WTC11 (cell line): ENCODE measurements around the gene DBNL.

Experiments used
- ATF2 ChIP-seq: sonication (generic); formaldehyde crosslinking; IDR thresholded peaks from 2 replicates; pipeline ENCODE4 v1.8.1; 2022; ENCODE audit warnings: low read depth, missing genetic modification reagents, borderline replicate concordance
- CBFB ChIP-seq: sonication (generic); formaldehyde crosslinking; IDR thresholded peaks from 2 replicates; pipeline ENCODE4 v1.8.1; 2022; ENCODE audit warnings: mild to moderate bottlenecking, low read depth, missing genetic modification reagents
- CREB1 ChIP-seq: sonication (generic); formaldehyde crosslinking; IDR thresholded peaks from 2 replicates; pipeline ENCODE4 v1.8.0; 2023; ENCODE audit warnings: mild to moderate bottlenecking, missing genetic modification reagents
- EMX1 ChIP-seq: fragments of 250-450 bp; sonication (Bioruptor Pico); IDR thresholded peaks from 2 replicates; pipeline ENCODE4 v1.8.0; 2021; ENCODE audit warnings: mild to moderate bottlenecking
- FOXP4 ChIP-seq: sonication (generic); formaldehyde crosslinking; IDR thresholded peaks from 2 replicates; pipeline ENCODE4 v1.8.0; 2022; ENCODE audit warnings: mild to moderate bottlenecking, missing genetic modification reagents
- JUN ChIP-seq: sonication (generic); formaldehyde crosslinking; IDR thresholded peaks from 2 replicates; pipeline ENCODE4 v1.8.0; 2023; ENCODE audit warnings: mild to moderate bottlenecking, missing genetic modification reagents
- STAT6 ChIP-seq: sonication (generic); formaldehyde crosslinking; conservative IDR thresholded peaks from 2 replicates; pipeline ENCODE4 v1.8.1; 2023; ENCODE audit warnings: mild to moderate bottlenecking, low read depth, missing genetic modification reagents, moderate library complexity
- ZNF121 ChIP-seq: sonication (generic); formaldehyde crosslinking; IDR thresholded peaks from 2 replicates; pipeline ENCODE4 v1.8.0; 2023; ENCODE audit warnings: missing genetic modification reagents
- ZNF512 ChIP-seq: sonication (generic); formaldehyde crosslinking; IDR thresholded peaks from 2 replicates; pipeline ENCODE4 v1.8.1; 2022; ENCODE audit warnings: missing genetic modification reagents, borderline replicate concordance
- TF ChIP-seq, protein P1 (sequence below): fragments of 200-600 bp; IDR thresholded peaks from 2 replicates; pipeline ENCODE4 v1.8.0; 2022; ENCODE audit warnings: antibody characterized with exemption

GRCh38 chr7:44057849-44058758 lies 13.6 kb downstream of the DBNL start:
- no peak for TF ChIP-seq ZNF512 (CRISPR knock-in tag)
- no peak for TF ChIP-seq JUN
- no peak for TF ChIP-seq CREB1 (CRISPR knock-in tag)
- no peak for TF ChIP-seq EMX1 (CRISPR knock-in tag)
- TF ChIP-seq, protein P1, sequence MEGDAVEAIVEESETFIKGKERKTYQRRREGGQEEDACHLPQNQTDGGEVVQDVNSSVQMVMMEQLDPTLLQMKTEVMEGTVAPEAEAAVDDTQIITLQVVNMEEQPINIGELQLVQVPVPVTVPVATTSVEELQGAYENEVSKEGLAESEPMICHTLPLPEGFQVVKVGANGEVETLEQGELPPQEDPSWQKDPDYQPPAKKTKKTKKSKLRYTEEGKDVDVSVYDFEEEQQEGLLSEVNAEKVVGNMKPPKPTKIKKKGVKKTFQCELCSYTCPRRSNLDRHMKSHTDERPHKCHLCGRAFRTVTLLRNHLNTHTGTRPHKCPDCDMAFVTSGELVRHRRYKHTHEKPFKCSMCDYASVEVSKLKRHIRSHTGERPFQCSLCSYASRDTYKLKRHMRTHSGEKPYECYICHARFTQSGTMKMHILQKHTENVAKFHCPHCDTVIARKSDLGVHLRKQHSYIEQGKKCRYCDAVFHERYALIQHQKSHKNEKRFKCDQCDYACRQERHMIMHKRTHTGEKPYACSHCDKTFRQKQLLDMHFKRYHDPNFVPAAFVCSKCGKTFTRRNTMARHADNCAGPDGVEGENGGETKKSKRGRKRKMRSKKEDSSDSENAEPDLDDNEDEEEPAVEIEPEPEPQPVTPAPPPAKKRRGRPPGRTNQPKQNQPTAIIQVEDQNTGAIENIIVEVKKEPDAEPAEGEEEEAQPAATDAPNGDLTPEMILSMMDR, result no peak
- TF ChIP-seq FOXP4 (CRISPR knock-in tag), result no peak
- no peak for TF ChIP-seq ATF2
- TF ChIP-seq STAT6 (CRISPR knock-in tag), result no peak
- TF ChIP-seq ZNF121 (CRISPR knock-in tag), result no peak
- TF ChIP-seq CBFB (CRISPR knock-in tag), result no peak
